ENCODE data around the gene EFCAB11. TPM values are rescaled to one million over a fixed set of nuclear protein-coding genes. Genes with fewer than 3 reads are reported as not detected.

EFCAB11 gene
- total RNA-seq, 1 experiment from 2014 or later, result 15.5 TPM

- H3K9me3 Mint-ChIP-seq, result peaks cover 7% of the 10 kb centered on the region
- H3K4me3 Mint-ChIP-seq, result no peak overlapping the region
- DNase-seq (ENCODE audit: low spot score), result no peak
- peaks cover 28% of the 10 kb centered on the region for H3K36me3 Mint-ChIP-seq
- TF ChIP-seq CDX4 (CRISPR knock-in tag; IDR thresholded peaks at IDR 0.05; ENCODE audit: borderline replicate concordance) (no peak), MAX (CRISPR knock-in tag; IDR thresholded peaks at IDR 0.05) (no peak), NR3C1 (CRISPR knock-in tag; conservative IDR thresholded peaks at IDR 0.05; ENCODE audit: low read depth) (no peak), TEAD4 (CRISPR knock-in tag; IDR thresholded peaks at IDR 0.05) (no peak), RELA (CRISPR knock-in tag; IDR thresholded peaks at IDR 0.05; ENCODE audit: borderline replicate concordance) (no peak), MYBL2 (CRISPR knock-in tag; IDR thresholded peaks at IDR 0.05) (no peak), HMGA2 (CRISPR knock-in tag; IDR thresholded peaks at IDR 0.05) (no peak), ZNF219 (CRISPR knock-in tag; IDR thresholded peaks at IDR 0.05; ENCODE audit: borderline replicate concordance) (no peak), IRF1 (CRISPR knock-in tag; IDR thresholded peaks at IDR 0.05) (no peak), GABPB1 (CRISPR knock-in tag; IDR thresholded peaks at IDR 0.05) (no peak), ATF3 (CRISPR knock-in tag; conservative IDR thresholded peaks at IDR 0.05) (no peak), ZNF512 (CRISPR knock-in tag; IDR thresholded peaks at IDR 0.05; ENCODE audit: borderline replicate concordance) (no peak), E2F1 (CRISPR knock-in tag; IDR thresholded peaks at IDR 0.05) (no peak), ZNF317 (CRISPR knock-in tag; IDR thresholded peaks at IDR 0.05; ENCODE audit: borderline replicate concordance, low read depth) (no peak), ZNF281 (CRISPR knock-in tag; IDR thresholded peaks at IDR 0.05) (no peak), ZNF263 (CRISPR knock-in tag; IDR thresholded peaks at IDR 0.05; ENCODE audit: low read depth) (no peak), NR1H2 (CRISPR knock-in tag; IDR thresholded peaks at IDR 0.05) (no peak), USF1 (CRISPR knock-in tag; IDR thresholded peaks at IDR 0.05) (no peak)
- no peak overlapping the region for H3K27ac Mint-ChIP-seq
- H3K27me3 Mint-ChIP-seq (ENCODE audit: low read depth), result no peaks in the 10 kb centered on the region; the same call in 1 of the 2 replicates
- ChIA-PET CTCF (interaction anchor here (1.5 kb wide), 1 partner anchor 8 kb away, joined by 9 read pairs; no protein-coding TSS in a partner anchor), POLR2A (no interaction called here)
- ATAC-seq, result no peak
- no peaks in the 10 kb centered on the region for H3K4me1 Mint-ChIP-seq
These were observed 7.2 kb downstream of the EFCAB11 start for GRCh38 chr14:89947344-89947743.
